Esophagus muscularis mucosa (tissue), 4 donors: ENCODE data around the gene WNT1. TPM values are rescaled to one million over a fixed set of nuclear protein-coding genes. Genes with fewer than 3 reads are reported as not detected.

ENCODE experiments used
- DNase-seq: peaks from one replicate; pipeline ENCODE4 v3.0.0-alpha.2; 2017; ENCODE audit errors: extremely low spot score
- H3K27ac ChIP-seq, 4 donors: fragments of 200-600 bp; sonication (generic); replicated peaks in 1 of 4; 1 replicate in 3 of 4; 2 replicates in 1 of 4; pipeline ENCODE4 v1.5.1; 2016 to 2019; ENCODE audit warnings: mild to moderate bottlenecking in 1 of 4
- H3K27me3 ChIP-seq, 4 donors: fragments of 200-600 bp; sonication (generic); one replicate each; pipeline versions ENCODE4 v1.5.1 to v1.6.0; 2016 to 2019
- H3K36me3 ChIP-seq, 4 donors: fragments of 200-600 bp; sonication (generic); one replicate each; pipeline ENCODE4 v1.5.1; 2016 to 2019
- H3K4me1 ChIP-seq, 4 donors: fragments of 200-600 bp; sonication (generic); one replicate each; pipeline ENCODE4 v1.5.1; 2016 to 2019
- H3K4me3 ChIP-seq, 4 donors: fragments of 200-600 bp; sonication (generic); 1 replicate in 2 of 4; 2 replicates in 2 of 4; pipeline ENCODE4 v1.5.1; 2016 to 2019; ENCODE audit warnings: mild to moderate bottlenecking in 4 of 4, moderate library complexity in 1 of 4
- H3K9me3 ChIP-seq, 4 donors: fragments of 200-600 bp; sonication (generic); 1 replicate in 3 of 4; 2 replicates in 1 of 4; pipeline ENCODE4 v1.5.1; 2016 to 2019
- EP300 ChIP-seq: sonication (generic); formaldehyde crosslinking; IDR thresholded peaks from one replicate; pipeline ENCODE4 v1.6.1; 2017; ENCODE audit warnings: antibody characterized with exemption
- POLR2A ChIP-seq: fragments of 450-650 bp; IDR thresholded peaks from one replicate; pipeline ENCODE4 v1.6.1; 2017; ENCODE audit warnings: antibody characterized with exemption, moderate library complexity, mild to moderate bottlenecking, low read depth
- POLR2AphosphoS5 ChIP-seq, 2 donors: sonication (generic); formaldehyde crosslinking; IDR thresholded peaks; one replicate each; pipeline ENCODE4 v1.6.1; 2017; ENCODE audit warnings: antibody characterized with exemption in 2 of 2
- WGBS: methylation state at CpG from one replicate; pipeline ENCODE4 v1.1.5; 2018; 5-methylcytosine and 5-hydroxymethylcytosine counted together
- intact Hi-C: fragments of 100-400 bp; cut with DNase I; formaldehyde crosslinking; loops from one replicate; pipeline ENCODE4 v1.15.1; 2023
- total RNA-seq, 4 donors: library from RNA; depleted of rRNA; stranded (reverse); fragments of >200 nt; gene quantifications; one replicate each; pipeline versions ENCODE4 v1.1.0 to v1.2.1, GENCODE V29; 2016
- TF ChIP-seq, protein P1 (sequence below), 3 experiments: fragments of 200-600 bp in 2 of 3; fragments of 450-650 bp in 1 of 3; sonication (generic) in 2 of 3; IDR thresholded peaks; one replicate each; pipeline ENCODE4 v1.5.1; 2017 to 2019; ENCODE audit warnings: antibody characterized with exemption in 3 of 3, mild to moderate bottlenecking in 2 of 3, moderate library complexity in 1 of 3

The WNT1 gene
- total RNA-seq, 4 donors from 2014 or later = not detected

DNA sequence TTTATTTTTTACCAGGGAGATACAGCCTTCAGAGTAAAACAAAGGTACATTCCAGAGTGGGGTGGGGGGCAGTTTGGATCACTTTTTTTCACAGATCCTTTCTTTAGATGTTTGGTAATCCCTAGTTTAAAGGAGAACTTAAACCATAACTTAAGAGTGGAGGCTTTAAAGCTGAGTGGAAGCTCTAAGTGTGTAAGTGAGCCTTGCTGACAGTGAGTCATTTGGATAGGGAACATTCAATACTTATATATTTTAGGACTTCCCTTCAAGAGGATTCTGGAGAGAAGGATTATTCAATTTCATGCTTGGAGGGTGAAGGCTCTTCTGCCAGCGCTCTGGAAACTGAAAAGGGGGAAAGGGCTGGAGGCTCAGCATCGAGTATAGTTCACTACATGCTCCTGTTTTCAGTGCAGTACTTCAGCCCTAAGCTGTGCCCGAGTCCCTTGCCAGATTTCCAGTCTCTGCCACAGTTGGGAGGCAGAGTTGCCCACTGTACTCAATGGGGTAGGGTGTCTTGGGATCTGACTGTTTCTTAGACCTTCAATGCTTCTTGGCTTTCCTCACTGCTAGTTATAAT lies 32.1 kb downstream of the WNT1 start:
- intact Hi-C loops = no loop called here
- Histone ChIP-seq H3K9me3 (no peaks in the 10 kb centered on the region), H3K4me3 (no peak overlapping the region), H3K4me1 (peaks cover 0 to 5% (median 0%) of the 10 kb centered on the region in 4 donors), H3K27ac (no peak overlapping the region), H3K36me3 (peaks cover 30 to 76% (median 61%) of the 10 kb centered on the region in 4 donors), H3K27me3 (peaks cover 0 to 31% (median 0%) of the 10 kb centered on the region in 4 donors)
- DNase-seq = no peak
- WGBS = 92% methylated on average over 3 of the region's 3 CpGs
- TF ChIP-seq POLR2A (no peak), POLR2AphosphoS5 (IDR thresholded peaks at IDR 0.05) (no peak), EP300 (no peak)
- TF ChIP-seq, protein P1, sequence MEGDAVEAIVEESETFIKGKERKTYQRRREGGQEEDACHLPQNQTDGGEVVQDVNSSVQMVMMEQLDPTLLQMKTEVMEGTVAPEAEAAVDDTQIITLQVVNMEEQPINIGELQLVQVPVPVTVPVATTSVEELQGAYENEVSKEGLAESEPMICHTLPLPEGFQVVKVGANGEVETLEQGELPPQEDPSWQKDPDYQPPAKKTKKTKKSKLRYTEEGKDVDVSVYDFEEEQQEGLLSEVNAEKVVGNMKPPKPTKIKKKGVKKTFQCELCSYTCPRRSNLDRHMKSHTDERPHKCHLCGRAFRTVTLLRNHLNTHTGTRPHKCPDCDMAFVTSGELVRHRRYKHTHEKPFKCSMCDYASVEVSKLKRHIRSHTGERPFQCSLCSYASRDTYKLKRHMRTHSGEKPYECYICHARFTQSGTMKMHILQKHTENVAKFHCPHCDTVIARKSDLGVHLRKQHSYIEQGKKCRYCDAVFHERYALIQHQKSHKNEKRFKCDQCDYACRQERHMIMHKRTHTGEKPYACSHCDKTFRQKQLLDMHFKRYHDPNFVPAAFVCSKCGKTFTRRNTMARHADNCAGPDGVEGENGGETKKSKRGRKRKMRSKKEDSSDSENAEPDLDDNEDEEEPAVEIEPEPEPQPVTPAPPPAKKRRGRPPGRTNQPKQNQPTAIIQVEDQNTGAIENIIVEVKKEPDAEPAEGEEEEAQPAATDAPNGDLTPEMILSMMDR (IDR thresholded peaks at IDR 0.05) = no peak

DNA sequence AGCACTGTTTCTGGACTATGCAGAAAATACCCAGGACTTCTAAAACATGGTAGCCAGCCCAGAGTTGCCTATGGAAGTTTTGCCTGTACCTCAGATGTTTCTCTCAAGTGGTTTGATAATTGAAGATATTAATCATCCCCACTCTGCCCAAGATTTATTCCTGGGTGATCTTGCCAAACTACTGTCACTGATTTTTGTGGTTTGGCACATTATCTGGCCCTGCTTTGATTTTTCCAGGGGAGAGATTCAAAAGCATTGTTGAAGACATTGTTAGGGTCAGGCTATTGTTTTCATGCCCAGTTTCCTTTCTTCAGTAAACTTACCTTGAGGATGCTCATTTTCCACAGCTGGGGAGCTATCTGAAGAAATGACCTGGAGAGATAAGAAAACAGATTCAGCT lies 34.6 kb downstream of the WNT1 start:
- DNase-seq = no peak
- Histone ChIP-seq H3K36me3 (peaks cover 23 to 53% (median 49%) of the 10 kb centered on the region in 4 donors), H3K9me3 (no peaks in the 10 kb centered on the region), H3K27ac (no peak overlapping the region), H3K4me3 (no peak overlapping the region), H3K27me3 (peaks cover 0 to 14% (median 0%) of the 10 kb centered on the region in 4 donors), H3K4me1 (peaks cover 10 to 18% (median 14%) of the 10 kb centered on the region in 4 donors)
- TF ChIP-seq, protein P1 (IDR thresholded peaks at IDR 0.05) = no peak
- intact Hi-C loops = no loop called here

DNA sequence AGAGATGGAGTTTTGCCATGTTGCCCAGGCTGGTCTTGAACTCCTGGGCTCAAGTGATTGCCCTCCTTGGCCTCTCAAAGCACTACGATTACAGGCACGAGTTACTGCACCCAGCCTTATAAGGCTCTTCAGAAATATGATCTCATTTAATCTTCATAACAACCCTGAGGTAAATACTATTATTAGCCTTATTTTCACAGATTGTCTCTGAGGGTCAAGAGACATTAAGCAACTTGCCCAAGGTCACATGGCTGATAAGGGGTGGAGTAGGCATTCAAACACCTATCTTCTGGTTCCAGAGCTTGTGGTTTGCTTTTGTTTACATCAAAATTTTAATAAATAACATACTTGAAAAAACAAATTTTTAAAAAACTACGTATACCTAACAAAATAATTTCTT lies 35.3 kb downstream of the WNT1 start:
- Histone ChIP-seq H3K27ac (no peak overlapping the region), H3K4me1 (peaks cover 14 to 23% (median 17%) of the 10 kb centered on the region in 4 donors), H3K36me3 (peaks cover 23 to 46% (median 42%) of the 10 kb centered on the region in 4 donors), H3K9me3 (no peaks in the 10 kb centered on the region), H3K27me3 (peaks cover 0 to 14% (median 0%) of the 10 kb centered on the region in 4 donors), H3K4me3 (no peak overlapping the region)
- TF ChIP-seq POLR2AphosphoS5 (IDR thresholded peaks at IDR 0.05) (no peak), EP300 (no peak), POLR2A (no peak)
- TF ChIP-seq, protein P1 (IDR thresholded peaks at IDR 0.05) = no peak
- intact Hi-C loops = no loop called here
- no peak for DNase-seq
- WGBS = 84% methylated on average over 3 of the region's 3 CpGs

DNA sequence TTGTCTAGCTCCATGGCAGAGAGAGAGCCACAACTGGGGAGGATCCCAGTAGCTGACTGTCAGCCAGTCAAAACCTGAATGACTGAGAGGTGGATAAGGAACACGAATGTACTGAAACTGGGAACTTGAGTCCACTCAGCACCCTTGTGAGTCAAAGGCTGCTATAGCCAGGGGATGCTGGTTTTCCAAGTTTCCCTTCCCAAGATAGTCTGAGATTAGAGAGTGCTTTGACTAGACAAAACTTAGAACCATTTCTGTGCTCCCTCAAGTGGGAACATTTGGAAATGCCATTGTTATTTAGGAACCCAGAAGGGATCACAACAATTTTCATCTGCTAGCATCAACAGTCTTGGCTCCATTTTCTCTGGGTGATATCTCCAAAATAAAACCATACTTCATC lies 36.4 kb downstream of the WNT1 start:
- no peak for TF ChIP-seq POLR2A
- DNase-seq = no peak
- H3K9me3 ChIP-seq = no peaks in the 10 kb centered on the region
- no peak overlapping the region for H3K27ac ChIP-seq
- no peak overlapping the region for H3K4me3 ChIP-seq
- 92% methylated on average over 1 of the region's 1 CpG for WGBS
- H3K36me3 ChIP-seq = peaks cover 23 to 36% (median 33%) of the 10 kb centered on the region in 4 donors
- peaks cover 19 to 30% (median 21%) of the 10 kb centered on the region in 4 donors for H3K4me1 ChIP-seq
- intact Hi-C loops = no loop called here
- peaks cover 0 to 14% (median 0%) of the 10 kb centered on the region in 4 donors for H3K27me3 ChIP-seq

DNA sequence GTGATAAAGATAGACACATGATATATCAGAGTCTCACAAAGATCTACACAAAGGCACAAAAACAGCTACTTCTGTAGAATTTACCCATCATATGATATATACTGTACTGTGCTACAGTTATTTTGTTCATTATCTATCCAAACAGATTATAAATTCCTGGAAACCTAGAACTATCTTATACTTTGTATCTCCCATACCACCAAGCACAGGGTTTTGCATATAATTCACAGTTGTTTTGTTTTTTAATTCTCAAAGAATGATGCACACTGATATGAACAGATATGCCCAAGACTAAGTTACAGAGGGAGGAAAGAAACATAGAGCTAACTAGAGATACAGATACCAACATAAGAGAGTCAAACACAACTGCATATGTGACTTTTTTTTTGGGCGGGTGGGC lies 37.1 kb downstream of the WNT1 start:
- no peak overlapping the region for H3K27ac ChIP-seq
- intact Hi-C loops = no loop called here
- DNase-seq = no peak
- H3K4me1 ChIP-seq = peaks cover 19 to 36% (median 24%) of the 10 kb centered on the region in 4 donors
- peaks cover 0 to 11% (median 0%) of the 10 kb centered on the region in 4 donors for H3K27me3 ChIP-seq
- no peaks in the 10 kb centered on the region for H3K9me3 ChIP-seq
- no peak overlapping the region for H3K4me3 ChIP-seq
- H3K36me3 ChIP-seq = peaks cover 21 to 30% (median 27%) of the 10 kb centered on the region in 4 donors
- TF ChIP-seq, protein P1 (IDR thresholded peaks at IDR 0.05) = no peak
- no peak for TF ChIP-seq EP300
- WGBS = 100% methylated on average over 1 of the region's 1 CpG
